Endothelial cell of umbilical vein (primary cell): Measurements from ENCODE around the gene OR51D1. TPM values are rescaled to one million over a fixed set of nuclear protein-coding genes. Genes with fewer than 3 reads are reported as not detected.

Experiments used
- BruUV-seq: library from RNA; stranded (reverse); fragments of 400-500 nt; replicated peaks from 2 replicates; lab custom pipeline; 2021; lab: Mats Ljungman, UMichigan
- CTCF ChIA-PET: fragments of 300-600, 350-600 bp; sonication (Branson Sonifier 250); formaldehyde crosslinking; loops from one replicate; lab custom pipeline; 2021; ENCODE audit warnings: antibody characterized with exemption, inconsistent platforms; lab: Charles Lee
- POLR2A ChIA-PET: fragments of 300-600, 350-600 bp; sonication (Branson Sonifier 250); formaldehyde crosslinking; loops from one replicate; lab custom pipeline; 2021; ENCODE audit warnings: antibody characterized with exemption, inconsistent platforms; lab: Charles Lee
- DNase-seq: peaks from one replicate; pipeline ENCODE4 v3.0.0-alpha.2; 2011; ENCODE audit warnings: low read depth, low spot score
- FAIRE-seq: peaks from 2 replicates; lab custom pipeline; 2011; peaks lifted over from hg19 to GRCh38; lab: Jason Lieb, UNC
- H2AFZ ChIP-seq: 2 replicates; pipeline ENCODE4 v1.6.0; 2012; ENCODE audit warnings: low read depth, low read length, control low read depth, inconsistent platforms
- H3K27ac ChIP-seq: 2 replicates; pipeline ENCODE4 v1.5.1; 2011; ENCODE audit warnings: low read depth, mild to moderate bottlenecking, control low read depth, low read length, moderate library complexity; ENCODE audit not compliant: insufficient read depth
- H3K27me3 ChIP-seq, 2 experiments: 2 replicates each; pipeline versions ENCODE4 v1.6.0 to v1.6.1; 2011; ENCODE audit warnings: low read length in 2 of 2, mixed read lengths in 1 of 2; ENCODE audit not compliant: control insufficient read depth in 2 of 2, insufficient read depth in 2 of 2
- H3K36me3 ChIP-seq, 2 experiments: 2 replicates in 1 of 2; 3 replicates in 1 of 2; pipeline ENCODE4 v1.5.1; 2011; ENCODE audit warnings: low read length in 2 of 2, mild to moderate bottlenecking in 1 of 2, moderate library complexity in 1 of 2; ENCODE audit not compliant: control insufficient read depth in 2 of 2, insufficient read depth in 2 of 2; ENCODE audit errors: extremely low read depth in 1 of 2
- H3K4me1 ChIP-seq: 3 replicates; pipeline ENCODE4 v1.5.1; 2011; ENCODE audit warnings: mild to moderate bottlenecking, low read length; ENCODE audit not compliant: control insufficient read depth, insufficient read depth; ENCODE audit errors: extremely low read depth
- H3K4me2 ChIP-seq: 2 replicates; pipeline ENCODE4 v1.6.1; 2011; ENCODE audit warnings: low read length, control low read depth, mixed read lengths; ENCODE audit not compliant: insufficient read depth
- H3K4me3 ChIP-seq, 3 experiments: fragments of 200-600 bp in 1 of 3; sonication (generic), shearing (Covaris generic) in 1 of 3; replicated peaks in 1 of 3; 2 replicates each; pipeline ENCODE4 v1.5.1; 2011 to 2016; ENCODE audit warnings: control low read depth in 3 of 3, low read length in 3 of 3, mild to moderate bottlenecking in 2 of 3, inconsistent platforms in 1 of 3, low read depth in 1 of 3, moderate library complexity in 1 of 3; ENCODE audit not compliant: insufficient read depth in 1 of 3
- H3K79me2 ChIP-seq: 2 replicates; pipeline ENCODE4 v1.6.0; 2012; ENCODE audit warnings: low read length, inconsistent platforms; ENCODE audit not compliant: control insufficient read depth, insufficient read depth
- H3K9ac ChIP-seq: replicated peaks from 2 replicates; pipeline ENCODE3; 2011; ENCODE audit warnings: low read length, control low read depth; ENCODE audit not compliant: insufficient read depth; ENCODE audit errors: extremely low read depth
- H3K9me1 ChIP-seq: replicated peaks from 3 replicates; pipeline ENCODE4 v1.6.0; 2011; ENCODE audit warnings: mild to moderate bottlenecking, low read length; ENCODE audit not compliant: control insufficient read depth, insufficient read depth; ENCODE audit errors: extremely low read depth
- H3K9me3 ChIP-seq: replicated peaks from 2 replicates; pipeline ENCODE4 v1.5.1; 2012; ENCODE audit warnings: low read length, inconsistent platforms; ENCODE audit not compliant: control insufficient read depth, insufficient read depth
- H4K20me1 ChIP-seq: replicated peaks from 2 replicates; pipeline ENCODE3; 2011; ENCODE audit warnings: mild to moderate bottlenecking, low read length; ENCODE audit not compliant: control insufficient read depth, insufficient read depth; ENCODE audit errors: extremely low read depth
- CTCF ChIP-seq, 2 donors: IDR thresholded peaks; 1 replicate in 1 of 2; 2 replicates in 1 of 2; pipeline ENCODE4 v1.5.1; 2011; ENCODE audit warnings: low read length in 2 of 2, mild to moderate bottlenecking in 2 of 2, moderate library complexity in 2 of 2, control low read depth in 1 of 2, inconsistent platforms in 1 of 2, low read depth in 1 of 2; ENCODE audit not compliant: insufficient read depth in 1 of 2; ENCODE audit errors: extremely low read depth in 1 of 2
- EZH2 ChIP-seq: IDR thresholded peaks from 2 replicates; pipeline ENCODE4 v1.6.1; 2012; ENCODE audit warnings: borderline replicate concordance, low read depth, mild to moderate bottlenecking, moderate library complexity, low read length, inconsistent platforms; ENCODE audit not compliant: severe bottlenecking
- FOS ChIP-seq: IDR thresholded peaks from 2 replicates; pipeline ENCODE4 v1.6.1; 2011; ENCODE audit warnings: mild to moderate bottlenecking, low read length, moderate library complexity, borderline replicate concordance; ENCODE audit not compliant: insufficient read depth
- GATA2 ChIP-seq: IDR thresholded peaks from 2 replicates; pipeline ENCODE4 v1.7.0; 2011; ENCODE audit warnings: low read depth, mild to moderate bottlenecking, moderate library complexity, mixed read lengths, low read length; ENCODE audit not compliant: insufficient read length, insufficient read depth
- JUN ChIP-seq: IDR thresholded peaks from 2 replicates; pipeline ENCODE4 v1.6.1; 2011; ENCODE audit warnings: borderline replicate concordance, low read depth; ENCODE audit not compliant: insufficient read length, insufficient read depth
- MAX ChIP-seq: IDR thresholded peaks from 2 replicates; pipeline ENCODE4 v1.6.1; 2011; ENCODE audit not compliant: insufficient read depth, insufficient read length
- MYC ChIP-seq: IDR thresholded peaks from one replicate; pipeline ENCODE4 v1.6.1; 2011; ENCODE audit warnings: mild to moderate bottlenecking, low read depth, low read length
- POLR2A ChIP-seq: IDR thresholded peaks from 2 replicates; pipeline ENCODE4 v1.6.1; 2012; ENCODE audit warnings: low read depth, mild to moderate bottlenecking, control low read depth, low read length
- POLR2AphosphoS5 ChIP-seq: IDR thresholded peaks from 2 replicates; pipeline ENCODE4 v1.6.1; 2012; ENCODE audit warnings: low read depth, mild to moderate bottlenecking, control low read depth, low read length, moderate library complexity; ENCODE audit not compliant: insufficient read depth
- dilution Hi-C: fragments of 300-500 bp; cut with MboI; formaldehyde crosslinking; loops from one replicate; pipeline ENCODE4 v1.15.0; 2019; ENCODE audit warnings: low sequenced_read_pairs; ENCODE audit not compliant: extremely low pct_ligation_motif_present
- intact Hi-C: fragments of 100-400 bp; cut with micrococcal nuclease; formaldehyde crosslinking; loops from one replicate; pipeline ENCODE4 v1.10.0; 2022
- polyA plus RNA-seq, 4 experiments: library from polyadenylated mRNA; depleted of rRNA in 3 of 4; stranded (reverse) in 3 of 4; unstranded in 1 of 4; fragments of >200 nt; gene quantifications; 2 replicates each; pipeline versions ENCODE4 v1.2.1 to v1.2.3, GENCODE V29; 2011 to 2012; ENCODE audit warnings: missing spikeins in 1 of 4
- total RNA-seq: library from RNA; stranded (reverse); gene quantifications from 2 replicates; pipeline ENCODE4 v1.2.3, GENCODE V29; 2021

Gene OR51D1
- total and polyA plus RNA-seq, 2 donors (not counting 3 experiments of a cell fraction or from before 2014, with no cell fraction given): not detected

GRCh38 chr11:4643076-4643475 is 5.8 kb downstream of the OR51D1 start:
- no peak overlapping the region for H3K27ac ChIP-seq
- no peak for TF ChIP-seq MAX
- no peak for TF ChIP-seq MYC
- no peak for TF ChIP-seq CTCF (IDR thresholded peaks at IDR 0.05; ENCODE audit: extremely low read depth in 1 of 2, insufficient read depth in 1 of 2, low read depth in 1 of 2, low read length in 2 of 2)
- no peak for TF ChIP-seq POLR2AphosphoS5
- TF ChIP-seq EZH2: no peak
- no peak for TF ChIP-seq POLR2A
- no peak for TF ChIP-seq FOS
- TF ChIP-seq GATA2: no peak
- no peak for TF ChIP-seq JUN
- H3K79me2 ChIP-seq: no peaks in the 10 kb centered on the region
- dilution Hi-C loops: no loop called here
- intact Hi-C loops: no loop called here
- no peaks in the 10 kb centered on the region for H4K20me1 ChIP-seq
- H3K4me3 ChIP-seq: no peak overlapping the region
- no peak for FAIRE-seq
- H3K4me1 ChIP-seq: no peaks in the 10 kb centered on the region
- H3K9ac ChIP-seq: no peak overlapping the region
- CTCF ChIA-PET: no interaction called here
- H3K27me3 ChIP-seq: no peaks in the 10 kb centered on the region
- no peak overlapping the region for H2AFZ ChIP-seq
- H3K36me3 ChIP-seq: no peaks in the 10 kb centered on the region
- no peaks in the 10 kb centered on the region for H3K9me1 ChIP-seq
- no TSS peak for BruUV-seq
- H3K4me2 ChIP-seq: no peak overlapping the region
- no peak for DNase-seq
- POLR2A ChIA-PET: no interaction called here
- no peaks in the 10 kb centered on the region for H3K9me3 ChIP-seq
